GM18909 (cell line): ENCODE measurements around the gene RIPK4.

Experiments
- ATAC-seq: cut with Tn5 transposase; IDR thresholded peaks from one replicate; pipeline ENCODE4 v1.9.1; 2021; ENCODE audit warnings: mild to moderate bottlenecking; ENCODE audit not compliant: unreplicated experiment, poor library complexity

RIPK4 gene

DNA sequence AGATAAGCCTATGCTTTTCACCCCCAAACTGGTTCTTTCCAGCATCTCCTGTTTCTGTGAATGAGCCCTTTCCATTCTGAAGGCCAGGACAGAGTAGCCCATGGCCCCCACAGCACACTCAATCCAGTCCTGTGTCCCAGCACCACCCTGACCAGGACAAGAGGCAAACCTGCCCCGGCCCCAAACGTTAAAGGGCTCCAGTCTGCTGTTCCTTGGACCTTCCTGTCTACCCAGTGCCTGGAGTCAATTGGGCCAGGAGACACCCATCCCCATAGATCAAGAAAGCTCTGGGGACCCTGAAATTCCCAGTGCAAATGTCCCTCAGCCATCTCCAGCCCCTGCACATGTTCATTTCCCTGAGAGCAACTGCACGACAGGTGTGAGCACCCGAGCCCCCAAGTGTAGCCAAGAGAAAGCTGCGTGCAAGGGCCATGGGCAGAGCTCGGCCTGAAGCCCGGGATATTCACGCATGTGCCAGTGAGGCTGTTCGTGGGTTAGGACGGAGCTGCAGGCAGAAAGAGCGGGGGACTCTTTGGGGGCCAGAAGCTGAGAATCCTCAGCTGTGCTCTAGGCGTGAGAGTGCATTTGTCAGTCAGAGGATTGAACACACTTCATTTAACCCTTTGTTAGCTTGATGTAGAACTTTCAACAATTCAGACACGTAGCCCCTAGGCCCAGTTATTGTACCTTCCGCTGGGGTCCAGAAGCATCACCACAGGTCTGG, 4.2 kb upstream of the RIPK4 start:
- ATAC-seq, result no peak

DNA sequence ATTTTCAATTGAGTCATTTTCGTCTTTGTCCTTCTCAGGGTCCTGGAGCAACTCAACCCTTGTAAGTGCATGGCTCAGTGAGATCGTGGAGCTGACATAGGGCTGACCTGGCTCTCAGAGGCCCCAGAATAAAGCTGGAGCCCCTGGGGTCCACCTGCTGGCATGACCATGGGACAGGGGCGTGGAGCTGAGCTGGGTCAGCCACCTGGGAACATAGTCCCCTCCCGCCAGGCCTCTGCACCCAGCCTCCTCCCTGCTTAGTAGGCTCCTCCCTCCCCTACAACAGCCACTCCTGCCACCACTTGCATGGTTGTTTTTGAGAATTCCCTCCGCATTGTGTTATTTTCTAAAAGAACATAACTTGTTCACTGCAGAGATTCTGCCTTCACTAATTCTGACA, 3.1 kb upstream of the RIPK4 start:
- ATAC-seq, result no peak

GRCh38 chr21:41769521-41769920, 2.7 kb upstream of the RIPK4 start:
- ATAC-seq, result no peak

DNA sequence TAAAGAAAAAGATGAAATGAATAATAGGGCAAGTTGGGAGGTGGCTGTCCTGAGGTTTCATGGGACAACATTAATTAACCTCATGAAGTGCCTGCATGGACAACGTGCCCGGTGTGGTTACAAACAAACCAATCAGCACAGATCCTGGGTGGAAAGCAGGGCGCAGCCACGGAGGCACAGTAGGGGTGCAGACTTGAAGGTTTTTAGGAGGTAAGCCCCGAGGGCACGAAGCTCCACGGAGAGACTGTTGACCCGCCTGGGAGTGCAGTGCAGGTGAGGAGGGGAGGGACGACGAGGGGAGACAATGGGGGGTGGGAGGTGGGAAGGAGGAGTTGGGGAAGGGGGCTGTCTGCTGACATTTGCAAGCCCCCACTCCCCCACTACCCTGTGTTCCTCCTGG, 2.3 kb upstream of the RIPK4 start:
- no peak for ATAC-seq

DNA sequence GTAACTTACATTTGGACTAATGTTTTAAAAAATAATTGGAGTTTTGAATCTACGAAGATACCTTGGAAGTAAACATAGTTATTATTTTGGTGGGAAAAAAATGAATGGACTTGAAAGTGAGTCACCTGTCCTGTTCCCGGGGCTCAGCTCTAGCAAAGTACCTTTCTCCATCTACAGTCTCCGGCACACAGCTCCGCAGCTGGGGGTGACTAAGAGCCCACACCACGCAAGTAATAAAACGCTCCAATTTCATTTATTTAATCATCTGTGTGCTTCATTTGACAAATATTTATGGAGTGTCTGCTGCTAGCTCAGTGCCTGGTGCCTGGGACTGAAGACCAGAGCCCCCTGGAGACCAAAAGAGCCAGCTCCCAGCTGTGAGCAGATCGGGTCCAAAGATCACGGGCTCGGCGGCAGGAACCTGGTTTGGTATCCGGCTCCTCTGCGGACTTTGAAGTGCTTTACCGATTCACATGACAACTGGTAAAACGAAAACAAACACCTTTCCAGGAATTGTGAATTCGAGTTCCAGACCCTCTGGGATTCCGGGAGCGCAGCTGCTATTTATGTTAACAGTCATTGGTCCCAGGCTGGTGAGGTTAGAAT, 1.7 kb upstream of the RIPK4 start:
- ATAC-seq, result no peak

GRCh38 chr21:41767606-41768436, 969 bp upstream of the RIPK4 start:
- no peak for ATAC-seq

- ATAC-seq, result no peak
Observed at GRCh38 chr21:41765973-41766882, 624 bp downstream of the RIPK4 start.

- ATAC-seq, result no peak
Observed at GRCh38 chr21:41765420-41765821, 1.4 kb downstream of the RIPK4 start.

GRCh38 chr21:41764558-41765419, 2.1 kb downstream of the RIPK4 start:
- no peak for ATAC-seq

DNA sequence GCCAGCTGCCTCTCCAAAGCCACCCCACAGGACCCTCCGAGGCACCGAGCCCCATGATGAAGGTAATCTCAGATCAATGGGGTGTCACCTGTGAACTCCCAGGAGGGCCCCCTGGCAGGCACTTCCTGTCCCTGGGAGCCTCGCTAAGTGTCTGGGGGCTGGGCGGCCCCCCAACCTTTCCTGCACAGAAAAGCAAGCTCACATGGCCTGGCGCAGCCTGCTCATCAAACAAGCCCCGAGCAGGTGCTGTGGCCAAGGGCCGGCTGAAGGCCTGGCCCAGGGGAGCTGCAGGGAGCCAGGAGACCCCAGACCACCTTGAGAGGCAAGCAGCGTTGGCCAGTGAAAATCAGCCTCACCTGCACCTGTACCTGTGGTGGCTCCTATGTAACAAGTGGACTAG, 2.9 kb downstream of the RIPK4 start:
- ATAC-seq, result no peak

GRCh38 chr21:41763398-41763931, 3.4 kb downstream of the RIPK4 start:
- ATAC-seq, result no peak

GRCh38 chr21:41762753-41763152, 4.1 kb downstream of the RIPK4 start:
- no peak for ATAC-seq

DNA sequence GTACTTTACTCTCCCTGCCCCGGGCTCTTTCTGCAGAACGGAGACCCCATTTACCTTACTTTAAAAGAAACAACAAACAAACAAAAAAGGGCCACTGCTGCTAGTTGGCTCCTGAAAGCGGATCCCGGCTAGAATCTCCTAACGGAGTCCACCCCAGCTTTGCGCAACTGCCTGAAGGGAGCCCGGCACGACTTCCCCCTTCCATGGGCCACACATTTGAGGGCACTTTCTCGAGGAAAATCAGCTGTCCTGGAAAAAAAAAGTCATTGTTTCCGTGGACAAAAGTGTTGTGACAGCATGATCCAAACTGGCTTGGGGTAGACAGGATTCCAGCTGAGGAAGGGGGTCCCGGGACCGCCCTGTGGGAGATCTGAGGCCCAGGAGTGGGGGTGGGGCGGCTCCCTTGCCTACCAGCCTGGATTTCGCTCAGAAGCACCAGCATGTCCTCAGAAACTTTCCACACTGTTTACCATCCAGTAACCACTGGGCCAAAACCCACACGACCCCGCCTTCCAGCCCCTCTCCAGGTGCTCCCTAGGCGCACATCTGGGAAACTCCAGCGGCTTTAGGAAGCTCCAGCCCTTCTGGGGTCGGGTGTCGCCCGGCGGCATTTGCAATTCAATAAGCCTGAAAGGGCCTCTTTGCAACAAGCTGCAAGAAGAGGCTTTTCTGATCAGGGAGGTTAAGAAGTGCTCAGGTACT, 4.8 kb downstream of the RIPK4 start:
- ATAC-seq, result no peak

DNA sequence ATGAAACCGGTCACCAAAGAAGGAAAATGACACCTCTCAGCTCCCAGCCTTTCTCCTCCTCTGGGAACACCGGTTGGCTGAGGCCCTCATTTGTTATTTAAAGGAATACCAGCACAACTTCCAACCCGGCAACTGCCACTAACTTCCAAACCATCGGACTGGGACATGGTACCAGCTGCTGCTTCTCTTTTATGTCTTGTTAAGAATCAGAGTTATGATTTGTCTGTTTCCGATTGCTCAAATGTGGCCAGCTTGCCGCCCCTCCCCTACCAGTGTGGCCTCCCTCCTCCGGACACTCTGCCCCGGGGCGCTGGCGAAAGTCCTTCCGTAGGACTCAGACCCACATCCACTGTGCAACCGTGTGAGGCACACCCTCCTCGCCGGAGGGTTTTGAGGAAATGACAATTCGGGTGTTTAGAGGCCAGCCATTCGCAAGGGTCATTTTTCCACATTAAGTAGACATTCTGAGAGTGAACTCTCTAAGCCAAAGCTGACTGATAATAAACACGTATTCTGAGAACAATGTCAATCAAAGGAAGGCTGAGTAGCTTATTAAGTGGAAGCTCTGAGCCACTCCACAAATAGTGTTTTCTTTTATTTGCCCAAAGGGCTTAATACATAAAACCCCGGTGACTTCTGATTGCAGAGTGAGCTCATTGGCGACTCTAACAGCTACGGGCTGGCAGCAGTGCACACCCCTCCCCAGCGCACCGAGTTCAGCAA, 5.5 kb downstream of the RIPK4 start:
- no peak for ATAC-seq

DNA sequence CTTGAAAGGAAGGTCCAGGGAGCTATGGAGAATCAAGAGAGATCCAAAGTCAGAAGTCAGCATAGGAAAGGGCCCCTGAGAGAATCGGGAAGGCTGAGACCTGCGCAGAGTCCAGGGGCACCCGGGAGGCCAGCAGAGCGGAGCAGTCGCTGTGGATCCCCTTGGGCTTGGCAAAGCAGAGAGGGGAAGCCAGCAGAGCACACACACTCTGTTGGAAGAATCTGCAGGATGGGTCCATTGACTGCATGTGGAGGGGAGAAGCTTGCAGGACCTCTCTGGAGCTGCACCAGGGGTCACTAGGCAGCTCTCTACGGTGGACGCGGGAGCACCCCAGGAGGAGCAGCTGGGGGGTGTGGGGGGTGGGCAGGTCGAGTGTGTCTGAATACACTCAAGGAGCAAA, 6.4 kb downstream of the RIPK4 start:
- ATAC-seq, result no peak

DNA sequence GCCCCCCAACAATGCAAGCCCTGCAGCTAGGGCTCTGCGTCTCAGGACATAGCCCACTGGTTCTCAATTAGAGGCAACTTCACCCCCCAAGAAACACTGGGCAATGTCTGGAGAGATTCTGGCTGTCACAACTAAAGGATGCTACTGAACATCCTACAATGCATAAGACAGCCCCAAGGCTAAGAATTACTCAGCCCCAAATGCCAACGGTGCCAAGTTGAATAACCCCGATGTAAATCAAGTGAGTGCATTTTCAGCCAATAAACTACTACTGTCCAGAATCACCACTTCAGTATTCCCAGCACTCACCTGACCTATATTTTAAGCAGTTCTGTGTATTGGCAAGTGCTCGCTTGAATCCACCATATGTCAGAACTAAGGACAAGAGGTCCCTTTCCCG, 6.9 kb downstream of the RIPK4 start:
- ATAC-seq, result no peak

GRCh38 chr21:41759214-41759840, 7.5 kb downstream of the RIPK4 start:
- no peak for ATAC-seq

DNA sequence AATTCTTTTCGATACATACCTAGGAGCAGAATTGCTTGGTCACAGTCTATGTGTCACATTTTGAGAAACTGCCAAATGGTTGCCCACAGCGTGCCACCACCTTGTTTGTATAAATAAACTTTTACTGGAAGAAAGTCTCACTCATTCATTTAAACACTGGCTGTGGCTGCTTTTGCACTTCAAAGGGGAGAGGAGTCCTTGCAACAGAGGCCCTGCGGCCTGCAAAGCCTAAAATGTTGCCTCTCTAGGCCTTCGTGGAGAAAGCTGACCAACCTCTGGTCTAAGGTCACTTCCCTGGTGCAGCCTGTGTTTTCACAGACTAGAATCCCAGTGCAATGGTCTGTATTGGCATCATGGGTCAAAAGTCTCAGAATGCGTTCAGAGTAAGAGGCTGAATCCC, 8.3 kb downstream of the RIPK4 start:
- ATAC-seq, result no peak
